Endothelial cell of coronary artery (primary cell): ENCODE results near the gene SUMO2. TPM values are rescaled to one million over a fixed set of nuclear protein-coding genes. Genes with fewer than 3 reads are reported as not detected.

ENCODE experiments used
- total RNA-seq: library from RNA; depleted of rRNA; stranded (reverse); fragments of >200 nt; gene quantifications from 2 replicates; pipeline ENCODE4 v1.2.3, GENCODE V29; 2014

The SUMO2 gene
- 153 TPM in 2 replicates for total RNA-seq

DNA sequence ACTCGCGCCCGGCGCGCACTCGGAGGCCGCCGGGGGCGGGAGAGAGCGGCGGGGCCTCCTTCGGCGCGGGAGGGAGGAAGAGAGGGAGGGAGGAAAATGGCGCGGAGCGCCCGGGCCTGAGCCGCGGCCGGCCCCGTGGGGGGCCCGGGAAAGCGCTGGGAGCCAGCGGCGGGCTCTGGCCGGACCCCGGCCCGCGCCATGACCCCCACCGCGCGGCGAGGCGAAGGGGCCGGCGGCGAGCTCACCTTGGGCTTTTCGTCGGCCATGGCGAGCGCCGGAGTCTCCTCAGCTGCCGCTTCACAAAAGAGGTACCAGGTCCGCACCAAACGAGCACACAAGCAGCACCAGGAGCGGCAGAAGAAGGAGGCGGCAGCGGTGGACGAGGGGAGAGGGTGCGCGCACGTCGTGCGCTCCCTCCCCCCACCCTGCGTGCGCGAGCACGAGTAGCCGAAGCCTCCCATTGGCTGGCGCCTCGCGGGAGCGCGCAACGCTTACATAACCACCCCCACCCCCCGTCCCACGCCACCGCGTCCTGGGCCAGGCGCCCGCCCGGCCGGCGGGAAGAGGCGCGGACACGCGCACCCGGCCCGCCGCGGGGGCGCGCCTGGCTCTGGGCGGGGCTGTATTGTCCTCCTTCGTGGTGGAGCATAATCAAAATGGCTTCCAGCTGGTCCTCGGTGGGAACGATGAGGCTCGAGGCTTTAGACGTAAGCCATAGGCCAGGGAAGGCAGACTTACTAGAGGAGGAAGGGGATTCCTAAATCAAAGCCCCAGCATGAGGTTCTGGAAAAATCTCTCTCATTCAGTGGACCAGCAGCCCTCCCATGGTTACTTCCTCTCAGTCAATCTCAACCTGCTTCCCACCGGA is at the start of gene SUMO2:
Gene SUMO2, minus strand, starts transcription at position 391 of the 868 bp plus-strand sequence. Its CDS starts 125 bp downstream, at position 266.

DNA sequence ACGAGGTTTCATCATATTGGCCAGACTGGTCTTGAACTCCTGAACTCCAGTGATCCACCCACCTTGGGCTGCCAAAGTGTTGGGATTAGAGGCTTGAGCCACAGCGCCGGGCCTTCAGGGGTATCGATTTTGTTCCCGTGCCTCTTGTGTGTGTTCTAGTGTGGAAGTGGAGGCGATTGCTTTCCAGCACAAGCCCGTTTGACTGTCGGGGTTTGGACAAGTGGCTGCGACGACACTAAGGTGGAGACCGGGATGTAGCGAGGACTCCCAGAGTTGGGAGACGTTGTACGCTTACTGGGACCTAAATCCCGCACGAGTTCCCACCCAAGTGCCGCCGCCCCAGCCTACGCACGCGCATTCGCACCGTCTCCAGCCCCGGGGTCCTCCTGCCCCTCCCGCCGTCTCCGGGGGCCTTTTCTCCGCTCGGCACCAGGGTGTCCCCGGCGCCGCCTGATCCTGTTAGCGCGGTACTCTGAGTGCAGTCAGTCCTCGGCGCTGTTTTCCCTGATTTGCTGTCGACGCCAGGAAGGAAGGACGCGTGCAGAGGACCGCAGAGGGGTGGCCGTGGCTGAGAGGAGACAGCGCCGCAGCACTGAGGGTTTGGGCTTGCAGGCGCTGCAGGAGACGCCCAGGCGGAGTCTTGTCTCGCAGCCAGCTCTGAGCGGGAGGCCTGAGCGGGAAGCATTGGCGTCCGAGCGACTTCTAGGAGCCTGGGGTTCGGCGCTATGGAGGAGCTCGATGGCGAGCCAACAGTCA is 22.5 kb upstream of the SUMO2 start, which contains the start of gene NUP85:
Gene NUP85, plus strand, starts transcription at position 643 of the 756 bp plus-strand sequence. Its CDS starts 83 bp downstream, at position 726.

DNA sequence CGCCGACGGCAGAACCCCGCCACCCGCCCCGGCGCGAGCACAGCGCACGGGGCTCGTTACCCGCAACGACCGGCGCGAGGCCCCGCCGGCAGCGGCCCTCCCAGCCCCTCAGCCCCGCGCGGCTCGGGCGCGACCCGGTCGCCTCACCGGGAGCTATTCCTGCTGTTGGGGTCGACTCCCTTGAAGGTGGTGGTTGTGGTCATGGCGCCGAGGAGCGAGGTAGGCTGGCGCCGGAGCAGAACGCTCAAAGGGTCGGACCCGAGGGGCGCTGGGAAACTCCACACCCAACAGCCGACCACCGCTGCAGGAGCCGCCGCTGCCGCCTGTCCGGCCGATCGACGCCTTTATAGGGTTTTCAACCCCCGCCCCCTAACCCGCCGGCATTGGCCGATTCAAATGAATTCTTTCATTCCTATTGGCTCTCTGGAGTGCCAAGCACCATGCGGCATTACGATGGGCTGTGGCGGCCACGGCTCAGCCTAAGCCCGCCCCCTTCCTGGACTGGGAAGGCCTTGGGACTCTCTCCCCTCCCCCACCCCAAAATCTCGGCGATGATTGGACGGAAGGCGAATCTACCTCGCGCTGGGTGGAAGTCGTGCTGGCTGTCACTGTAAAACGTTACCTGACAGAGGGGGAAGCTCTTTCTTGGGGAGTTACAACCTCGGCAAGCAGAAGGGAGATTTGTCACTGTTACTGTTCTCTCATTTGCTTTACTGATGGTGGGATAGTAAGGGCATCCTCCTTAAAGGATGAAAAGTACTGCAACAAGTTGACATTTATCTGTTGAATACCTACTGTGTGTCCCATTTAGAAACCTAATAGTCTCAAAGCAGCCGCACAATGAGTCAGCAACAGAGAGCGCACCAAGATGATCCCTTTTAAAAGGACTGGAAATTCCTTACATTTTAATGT is 28.3 kb downstream of the SUMO2 start, which contains the start of gene JPT1:
Gene JPT1, minus strand, starts transcription at position 318 of the 912 bp plus-strand sequence. Its CDS starts 115 bp downstream, at position 203.

DNA sequence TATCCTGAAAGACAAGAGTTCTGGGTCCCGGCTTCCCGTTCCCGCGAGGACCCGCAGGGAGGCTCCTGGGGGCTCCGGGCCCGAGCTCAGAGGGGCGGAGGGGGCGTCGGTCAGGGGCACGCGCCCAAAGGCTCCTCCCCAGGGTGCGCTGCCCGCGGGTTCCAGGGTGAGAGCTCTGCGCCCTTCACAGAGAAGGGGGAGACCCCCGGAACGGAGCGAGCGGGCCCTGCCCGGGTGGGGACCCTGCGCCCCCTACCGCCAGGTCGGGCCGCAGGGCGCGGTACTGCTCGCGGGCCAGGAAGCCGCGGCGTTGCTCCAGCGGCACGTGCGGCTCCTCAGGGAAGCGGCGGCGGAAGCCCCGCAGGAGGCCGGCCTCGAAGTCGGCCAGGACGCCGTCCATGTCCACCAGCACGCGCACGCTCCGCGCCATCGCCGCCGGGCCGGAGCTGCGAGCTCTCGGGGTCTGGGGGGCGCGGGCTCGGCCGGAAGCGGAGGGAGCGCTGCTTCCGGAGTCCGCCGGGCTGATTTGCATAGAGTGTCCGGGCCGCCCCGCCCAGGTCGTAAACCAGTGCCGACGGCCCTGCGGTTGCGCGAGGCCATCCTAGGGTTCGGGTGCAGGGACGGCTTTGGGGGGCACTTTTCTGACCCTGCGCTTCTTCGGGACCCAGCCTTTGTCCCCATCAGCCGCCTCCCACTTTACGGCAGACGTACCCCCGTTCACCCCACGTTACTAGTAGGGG is 51.3 kb downstream of the SUMO2 start, which contains the start of gene NT5C:
Gene NT5C, minus strand, starts transcription at position 465 of the 740 bp plus-strand sequence. Its CDS starts 35 bp downstream, at position 430.

Other genes with a start within 250 kb of the SUMO2 start
- gene OTOP3, start 247.1 kb downstream of the SUMO2 start, total RNA-seq: not detected in 2 replicates
- 8.3 and 11.5 TPM in 2 replicates for gene HID1, start 210.2 kb downstream of the SUMO2 start, total RNA-seq
- 13.1 and 18.7 TPM in 2 replicates for gene CDR2L, start 195.3 kb downstream of the SUMO2 start, total RNA-seq
- 31.3 and 40.7 TPM in 2 replicates for gene MRPL58, start 170.3 kb downstream of the SUMO2 start, total RNA-seq
- 220 and 246 TPM in 2 replicates for gene ATP5PD, start 136.0 kb downstream of the SUMO2 start, total RNA-seq
- 11.2 and 12.1 TPM in 2 replicates for gene KCTD2, start 135.7 kb downstream of the SUMO2 start, total RNA-seq
- 5.8 and 8.1 TPM in 2 replicates for gene SLC16A5, start 95.0 kb downstream of the SUMO2 start, total RNA-seq
- gene ARMC7, start 73.0 kb downstream of the SUMO2 start, total RNA-seq: 2.4 and 3.9 TPM in 2 replicates
- gene NT5C, start 51.2 kb downstream of the SUMO2 start, total RNA-seq: 11.3 and 23.4 TPM in 2 replicates
- gene JPT1, start 28.4 kb downstream of the SUMO2 start, total RNA-seq: 126 and 201 TPM in 2 replicates
- gene NUP85, start 22.7 kb upstream of the SUMO2 start, total RNA-seq: 35.2 and 49.8 TPM in 2 replicates
- gene GGA3, start 78.6 kb upstream of the SUMO2 start, total RNA-seq: 9.4 and 10.7 TPM in 2 replicates
- gene MRPS7, start 78.9 kb upstream of the SUMO2 start, total RNA-seq: 62.6 and 80.9 TPM in 2 replicates
- gene MIF4GD, start 88.3 kb upstream of the SUMO2 start, total RNA-seq: 7.6 and 9.5 TPM in 2 replicates
- 8.3 and 9.5 TPM in 2 replicates for gene SLC25A19, start 106.5 kb upstream of the SUMO2 start, total RNA-seq
- 76.8 and 82.9 TPM in 2 replicates for gene GRB2, start 222.7 kb upstream of the SUMO2 start, total RNA-seq